ENCODE measurements around the gene SRC. TPM values are rescaled to one million over a fixed set of nuclear protein-coding genes. Genes with fewer than 3 reads are reported as not detected.

Gene SRC
- total RNA-seq, 1 donor from 2014 or later: 7.8 TPM

DNA sequence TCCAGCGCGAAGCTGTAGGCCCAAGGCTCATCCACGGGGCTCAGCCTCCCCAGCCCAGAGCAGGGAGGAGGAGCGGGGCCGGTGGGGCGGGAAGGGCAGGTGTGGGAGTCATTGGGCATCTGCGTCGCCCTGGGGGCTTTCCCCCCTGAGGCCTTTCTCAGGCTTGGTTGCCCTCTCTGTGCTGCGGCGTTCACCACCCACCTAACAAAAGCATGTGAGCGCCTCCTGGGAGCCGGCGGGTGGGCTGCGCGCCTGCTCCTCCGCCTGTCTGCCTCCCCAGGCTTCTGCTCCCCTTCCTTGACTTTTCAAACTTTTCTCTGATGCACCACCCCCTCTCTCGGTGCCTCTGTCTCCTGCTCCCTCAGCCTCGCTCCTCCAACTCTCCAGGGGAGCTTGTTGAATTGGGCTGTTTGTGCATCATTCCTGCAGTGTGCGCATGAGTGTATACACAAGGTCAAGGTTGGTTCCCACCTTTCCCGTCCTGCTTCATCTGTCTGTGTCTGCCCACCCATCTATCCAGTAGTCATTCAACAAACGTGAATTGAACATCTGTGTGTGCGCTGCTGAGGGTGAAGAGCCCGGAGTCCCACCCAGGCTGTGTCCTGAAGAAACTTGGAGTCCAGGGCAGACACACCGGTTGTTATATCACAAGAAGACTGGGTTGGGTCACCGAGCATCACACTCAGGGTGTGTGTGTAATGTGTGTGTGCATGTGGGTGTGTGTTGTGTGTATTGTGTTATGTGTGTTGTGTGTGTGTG lies 92.7 kb downstream of the SRC start:
- Histone ChIP-seq H3K36me3 (ENCODE audit: control insufficient read depth in 3 of 3, insufficient read depth in 3 of 3, low read length in 3 of 3) (no peaks in the 10 kb centered on the region), H3K4me3 (ENCODE audit: low read length in 3 of 3) (no peak overlapping the region), H3K4me1 (ENCODE audit: control insufficient read depth in 3 of 3, insufficient read depth in 3 of 3, low read length in 3 of 3) (no peaks in the 10 kb centered on the region), H3K27me3 (ENCODE audit: control insufficient read depth in 3 of 3, insufficient read depth in 3 of 3, low read length in 3 of 3) (peaks cover 11 to 28% (median 14%) of the 10 kb centered on the region in 3 donors), H3K9me3 (ENCODE audit: control insufficient read depth in 3 of 3, low read length in 3 of 3) (no peaks in the 10 kb centered on the region), H3K9ac (ENCODE audit: low read depth in 1 of 3, low read length in 3 of 3) (no peak overlapping the region), H3K27ac (ENCODE audit: low read depth, low read length) (no peak overlapping the region)

DNA sequence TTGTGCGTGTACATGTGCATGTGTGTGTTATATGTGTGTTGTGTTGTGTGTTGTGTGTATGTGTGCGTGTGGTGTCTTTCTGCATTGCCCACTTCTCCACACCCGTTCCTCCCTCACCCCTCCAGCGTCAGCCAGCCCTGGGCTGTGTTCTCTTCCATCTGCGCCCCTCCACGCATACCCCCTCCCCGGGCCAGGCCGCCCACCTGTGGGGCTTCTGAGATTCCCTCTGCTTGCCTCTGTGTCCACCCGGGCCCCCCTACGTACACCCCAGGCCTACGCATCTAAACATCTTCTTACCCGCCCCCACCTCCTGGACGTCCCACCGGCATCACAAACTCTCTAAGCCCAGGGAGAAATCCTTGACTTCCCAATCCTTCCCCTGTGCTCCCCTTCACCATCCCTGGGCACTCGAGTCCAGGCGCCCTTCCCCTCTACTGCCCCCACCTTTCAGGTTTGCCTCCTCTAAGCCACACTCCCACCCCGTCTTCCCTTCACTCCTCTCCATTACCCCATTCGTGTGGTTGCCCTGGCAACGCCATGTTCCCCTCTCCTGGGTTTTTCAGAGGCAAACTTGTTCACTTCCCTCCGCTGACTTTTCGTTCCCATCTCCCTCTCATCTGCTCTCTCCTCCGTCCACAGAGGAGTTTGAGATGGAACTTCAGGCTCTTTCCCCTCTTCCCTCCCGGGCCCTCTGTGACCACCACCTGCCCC lies 93.4 kb downstream of the SRC start:
- Histone ChIP-seq H3K9me3 (ENCODE audit: control insufficient read depth in 3 of 3, low read length in 3 of 3) (no peaks in the 10 kb centered on the region), H3K9ac (ENCODE audit: low read depth in 1 of 3, low read length in 3 of 3) (no peak overlapping the region), H3K4me1 (ENCODE audit: control insufficient read depth in 3 of 3, insufficient read depth in 3 of 3, low read length in 3 of 3) (no peaks in the 10 kb centered on the region), H3K36me3 (ENCODE audit: control insufficient read depth in 3 of 3, insufficient read depth in 3 of 3, low read length in 3 of 3) (no peaks in the 10 kb centered on the region), H3K27ac (ENCODE audit: low read depth, low read length) (no peak overlapping the region), H3K27me3 (ENCODE audit: control insufficient read depth in 3 of 3, insufficient read depth in 3 of 3, low read length in 3 of 3) (peaks cover 11 to 30% (median 14%) of the 10 kb centered on the region in 3 donors), H3K4me3 (ENCODE audit: low read length in 3 of 3) (no peak overlapping the region)

DNA sequence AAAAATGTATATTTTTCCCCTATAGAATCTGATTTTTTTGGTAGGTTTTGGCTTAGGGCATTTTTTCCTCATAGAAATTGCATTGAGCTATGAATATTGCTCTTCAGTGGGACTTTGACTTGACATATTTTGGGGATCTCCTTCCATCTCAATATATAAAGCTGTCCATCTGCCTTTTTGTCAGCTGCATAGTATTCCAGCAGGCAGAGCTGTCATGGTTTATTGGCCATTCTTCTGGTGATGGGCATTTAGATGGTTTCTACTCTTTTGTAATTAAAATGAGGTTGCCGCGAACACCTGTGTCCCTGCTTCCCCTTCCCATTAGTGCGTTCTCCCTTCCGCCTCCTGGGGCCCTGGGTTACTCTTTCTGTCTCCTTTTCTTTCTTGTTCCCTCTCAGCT lies 95.1 kb downstream of the SRC start:
- Histone ChIP-seq H3K36me3 (ENCODE audit: control insufficient read depth in 3 of 3, insufficient read depth in 3 of 3, low read length in 3 of 3) (no peaks in the 10 kb centered on the region), H3K9me3 (ENCODE audit: control insufficient read depth in 3 of 3, low read length in 3 of 3) (no peaks in the 10 kb centered on the region), H3K4me1 (ENCODE audit: control insufficient read depth in 3 of 3, insufficient read depth in 3 of 3, low read length in 3 of 3) (no peaks in the 10 kb centered on the region), H3K4me3 (ENCODE audit: low read length in 3 of 3) (no peak overlapping the region), H3K27me3 (ENCODE audit: control insufficient read depth in 3 of 3, insufficient read depth in 3 of 3, low read length in 3 of 3) (peaks cover 11 to 23% (median 14%) of the 10 kb centered on the region in 3 donors), H3K9ac (ENCODE audit: low read depth in 1 of 3, low read length in 3 of 3) (no peak overlapping the region), H3K27ac (ENCODE audit: low read depth, low read length) (no peak overlapping the region)

DNA sequence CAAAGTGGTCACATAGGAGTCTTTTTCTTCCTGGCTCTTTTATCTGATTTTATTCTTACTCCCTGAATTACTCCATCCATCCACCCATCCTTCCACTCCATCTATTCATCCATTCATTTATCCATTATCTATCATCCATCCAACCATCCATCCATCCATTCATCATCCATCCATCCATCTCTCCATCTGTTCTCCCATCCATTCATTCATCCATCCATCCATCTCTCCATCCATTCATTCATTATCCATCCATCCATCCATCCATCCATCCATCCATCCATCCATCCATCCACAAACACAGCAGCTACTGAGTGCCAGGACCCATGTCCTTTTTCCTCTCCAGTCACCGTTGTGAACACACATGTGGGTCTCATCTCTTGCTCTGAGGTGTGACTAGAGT lies 96.6 kb downstream of the SRC start:
- H3K27me3 ChIP-seq (ENCODE audit: control insufficient read depth in 3 of 3, insufficient read depth in 3 of 3, low read length in 3 of 3): peaks cover 8 to 23% (median 10%) of the 10 kb centered on the region in 3 donors
- no peaks in the 10 kb centered on the region for H3K9me3 ChIP-seq (ENCODE audit: control insufficient read depth in 3 of 3, low read length in 3 of 3)
- H3K9ac ChIP-seq (ENCODE audit: low read depth in 1 of 3, low read length in 3 of 3): no peak overlapping the region
- no peaks in the 10 kb centered on the region for H3K36me3 ChIP-seq (ENCODE audit: control insufficient read depth in 3 of 3, insufficient read depth in 3 of 3, low read length in 3 of 3)
- H3K27ac ChIP-seq (ENCODE audit: low read depth, low read length): no peak overlapping the region
- no peak overlapping the region for H3K4me3 ChIP-seq (ENCODE audit: low read length in 3 of 3)
- no peaks in the 10 kb centered on the region for H3K4me1 ChIP-seq (ENCODE audit: control insufficient read depth in 3 of 3, insufficient read depth in 3 of 3, low read length in 3 of 3)

DNA sequence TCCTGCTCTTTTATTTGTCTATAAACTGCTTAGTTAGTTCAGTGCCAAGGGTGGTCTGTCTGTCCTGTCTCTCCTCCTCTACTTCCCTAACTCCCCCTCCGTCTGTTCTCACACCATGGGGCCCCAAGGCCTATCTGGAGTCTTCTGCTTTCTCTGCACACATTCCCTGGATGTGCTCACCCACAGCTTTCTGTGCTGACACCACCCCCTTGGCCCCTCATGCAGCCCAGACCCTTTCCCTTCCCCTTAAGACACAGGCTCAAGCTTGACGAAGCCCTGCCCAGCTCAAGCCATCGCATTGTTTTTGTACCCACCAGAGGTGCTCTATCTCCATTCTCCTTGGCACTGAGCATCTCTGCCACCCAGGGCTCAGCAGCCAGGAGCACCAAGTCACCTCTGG lies 97.0 kb downstream of the SRC start:
- Histone ChIP-seq H3K9ac (ENCODE audit: low read depth in 1 of 3, low read length in 3 of 3) (no peak overlapping the region), H3K4me3 (ENCODE audit: low read length in 3 of 3) (no peak overlapping the region), H3K27me3 (ENCODE audit: control insufficient read depth in 3 of 3, insufficient read depth in 3 of 3, low read length in 3 of 3) (peaks cover 7 to 23% (median 8%) of the 10 kb centered on the region in 3 donors), H3K4me1 (ENCODE audit: control insufficient read depth in 3 of 3, insufficient read depth in 3 of 3, low read length in 3 of 3) (no peaks in the 10 kb centered on the region), H3K9me3 (ENCODE audit: control insufficient read depth in 3 of 3, low read length in 3 of 3) (no peaks in the 10 kb centered on the region), H3K27ac (ENCODE audit: low read depth, low read length) (no peak overlapping the region), H3K36me3 (ENCODE audit: control insufficient read depth in 3 of 3, insufficient read depth in 3 of 3, low read length in 3 of 3) (no peaks in the 10 kb centered on the region)

DNA sequence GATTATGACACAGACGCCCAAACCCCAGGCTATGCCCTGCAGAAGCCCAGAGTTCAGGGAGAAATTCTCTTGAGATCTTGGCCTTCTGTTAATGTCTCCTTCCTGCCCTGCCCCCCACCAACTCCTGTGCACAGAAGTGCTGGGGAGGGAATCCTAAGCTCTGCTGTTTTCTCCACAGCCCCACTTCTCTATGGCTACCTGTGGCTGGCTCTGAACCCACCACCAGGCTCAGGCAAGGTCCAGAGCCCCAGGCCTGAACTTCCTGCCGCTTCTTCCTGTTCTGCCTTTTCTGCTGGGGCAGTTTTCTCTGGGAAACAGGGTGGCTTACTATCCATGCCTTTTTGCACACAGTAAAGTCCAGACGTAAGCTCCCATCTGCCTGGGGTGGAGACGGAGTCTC lies 97.7 kb downstream of the SRC start:
- Histone ChIP-seq H3K27ac (ENCODE audit: low read depth, low read length) (no peak overlapping the region), H3K9ac (ENCODE audit: low read depth in 1 of 3, low read length in 3 of 3) (no peak overlapping the region), H3K9me3 (ENCODE audit: control insufficient read depth in 3 of 3, low read length in 3 of 3) (no peaks in the 10 kb centered on the region), H3K27me3 (ENCODE audit: control insufficient read depth in 3 of 3, insufficient read depth in 3 of 3, low read length in 3 of 3) (peaks cover 7 to 24% (median 8%) of the 10 kb centered on the region in 3 donors), H3K36me3 (ENCODE audit: control insufficient read depth in 3 of 3, insufficient read depth in 3 of 3, low read length in 3 of 3) (no peaks in the 10 kb centered on the region), H3K4me1 (ENCODE audit: control insufficient read depth in 3 of 3, insufficient read depth in 3 of 3, low read length in 3 of 3) (no peaks in the 10 kb centered on the region), H3K4me3 (ENCODE audit: low read length in 3 of 3) (no peak overlapping the region)

DNA sequence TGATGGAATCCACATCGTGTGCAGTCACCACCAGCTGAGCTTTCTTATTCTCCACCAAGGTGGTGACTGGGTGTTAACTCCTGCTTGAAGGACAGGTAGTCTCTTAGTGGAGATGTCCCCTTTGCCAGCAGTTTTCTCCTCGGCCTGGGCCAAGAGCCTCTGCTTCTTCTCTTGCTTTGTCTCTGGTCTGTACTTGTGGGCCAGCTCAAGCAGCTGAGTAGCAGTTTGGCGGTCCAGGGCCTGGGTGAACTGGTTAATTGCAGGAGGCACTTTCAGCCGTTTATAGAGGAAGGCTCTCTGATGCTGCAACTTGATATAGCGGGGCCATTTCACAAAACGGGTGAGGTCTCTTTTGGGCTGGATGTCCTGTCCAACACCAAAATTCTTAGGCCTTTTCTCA lies 99.1 kb downstream of the SRC start:
- Histone ChIP-seq H3K4me1 (ENCODE audit: control insufficient read depth in 3 of 3, insufficient read depth in 3 of 3, low read length in 3 of 3) (no peaks in the 10 kb centered on the region), H3K36me3 (ENCODE audit: control insufficient read depth in 3 of 3, insufficient read depth in 3 of 3, low read length in 3 of 3) (no peaks in the 10 kb centered on the region)

DNA sequence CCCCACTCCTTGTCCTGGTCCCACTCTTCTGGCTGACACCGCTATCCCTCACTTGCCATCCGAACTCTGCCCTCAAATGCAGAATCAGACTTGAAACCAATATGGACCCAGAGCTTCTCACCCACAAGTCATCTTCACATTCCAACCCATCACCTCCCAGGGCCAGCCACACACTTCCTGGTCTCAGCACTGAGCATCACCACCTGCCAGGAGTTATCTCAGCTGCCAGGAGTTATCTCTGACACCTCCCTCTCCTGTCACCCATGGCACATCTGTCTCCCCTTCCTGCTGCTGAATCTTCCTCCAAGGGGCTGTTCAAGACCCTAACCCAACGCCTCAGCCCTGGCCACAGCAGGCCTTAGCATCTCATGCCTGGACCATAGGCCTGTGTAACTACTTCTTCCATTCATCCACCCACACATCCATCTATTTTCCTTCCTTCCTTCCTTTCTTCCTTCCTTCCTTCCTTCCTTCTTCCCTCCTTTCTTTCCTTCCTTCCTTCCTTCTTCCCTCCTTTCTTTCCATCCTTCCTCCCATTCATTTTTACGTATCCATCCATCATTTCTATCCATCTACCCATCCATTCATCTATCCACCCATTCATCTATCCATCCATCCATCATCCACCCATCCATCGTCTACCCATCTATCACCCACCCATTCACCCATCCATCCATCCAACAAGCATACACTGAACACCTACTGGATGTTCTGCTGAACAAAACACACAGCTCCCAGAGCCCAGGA lies 100.5 kb downstream of the SRC start:
- Histone ChIP-seq H3K4me1 (ENCODE audit: control insufficient read depth in 3 of 3, insufficient read depth in 3 of 3, low read length in 3 of 3) (no peaks in the 10 kb centered on the region), H3K27me3 (ENCODE audit: control insufficient read depth in 3 of 3, insufficient read depth in 3 of 3, low read length in 3 of 3) (peaks cover 3 to 16% (median 10%) of the 10 kb centered on the region in 3 donors), H3K4me3 (ENCODE audit: low read length in 3 of 3) (no peak overlapping the region), H3K27ac (ENCODE audit: low read depth, low read length) (no peak overlapping the region), H3K36me3 (ENCODE audit: control insufficient read depth in 3 of 3, insufficient read depth in 3 of 3, low read length in 3 of 3) (no peaks in the 10 kb centered on the region), H3K9ac (ENCODE audit: low read depth in 1 of 3, low read length in 3 of 3) (no peak overlapping the region), H3K9me3 (ENCODE audit: control insufficient read depth in 3 of 3, low read length in 3 of 3) (no peaks in the 10 kb centered on the region)

More for the DNA sequence above, 99.1 kb downstream of the SRC start:
- no peaks in the 10 kb centered on the region for H3K9me3 ChIP-seq (ENCODE audit: control insufficient read depth in 3 of 3, low read length in 3 of 3)
- H3K9ac ChIP-seq (ENCODE audit: low read depth in 1 of 3, low read length in 3 of 3): no peak overlapping the region
- no peak overlapping the region for H3K4me3 ChIP-seq (ENCODE audit: low read length in 3 of 3)
- no peak overlapping the region for H3K27ac ChIP-seq (ENCODE audit: low read depth, low read length)
- H3K27me3 ChIP-seq (ENCODE audit: control insufficient read depth in 3 of 3, insufficient read depth in 3 of 3, low read length in 3 of 3): peaks cover 3 to 13% (median 12%) of the 10 kb centered on the region in 3 donors

DNA sequence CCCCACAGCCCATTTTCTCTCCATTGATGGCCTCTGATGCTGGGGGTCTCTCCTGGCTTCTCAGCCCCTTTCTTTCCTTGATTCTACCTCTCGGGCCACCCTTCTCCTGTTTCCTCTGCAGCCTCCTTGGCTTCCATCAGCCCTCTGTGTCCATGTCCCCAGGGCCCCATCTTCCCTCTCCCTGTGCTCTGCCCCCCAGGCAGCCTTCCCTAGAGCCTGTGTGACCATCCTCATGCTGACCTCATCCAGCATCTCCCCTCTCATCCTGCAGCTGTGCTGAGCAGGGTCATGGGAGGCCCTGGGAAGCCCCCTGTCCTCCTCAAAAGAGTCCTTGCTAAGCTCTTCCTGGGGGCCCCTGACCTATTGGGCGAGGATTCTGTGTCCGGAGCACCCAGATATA lies 101.7 kb downstream of the SRC start:
- no peak overlapping the region for H3K4me3 ChIP-seq (ENCODE audit: low read length in 3 of 3)
- H3K9me3 ChIP-seq (ENCODE audit: control insufficient read depth in 3 of 3, low read length in 3 of 3): no peaks in the 10 kb centered on the region
- H3K27ac ChIP-seq (ENCODE audit: low read depth, low read length): no peak overlapping the region
- H3K9ac ChIP-seq (ENCODE audit: low read depth in 1 of 3, low read length in 3 of 3): no peak overlapping the region
- H3K36me3 ChIP-seq (ENCODE audit: control insufficient read depth in 3 of 3, insufficient read depth in 3 of 3, low read length in 3 of 3): no peaks in the 10 kb centered on the region
- peaks cover 0 to 15% (median 12%) of the 10 kb centered on the region in 3 donors for H3K27me3 ChIP-seq (ENCODE audit: control insufficient read depth in 3 of 3, insufficient read depth in 3 of 3, low read length in 3 of 3)
- peaks cover 0 to 2% (median 0%) of the 10 kb centered on the region in 3 donors for H3K4me1 ChIP-seq (ENCODE audit: control insufficient read depth in 3 of 3, insufficient read depth in 3 of 3, low read length in 3 of 3)

All from skeletal muscle tissue (tissue), 4 donors.